H1 (cell line): Measurements from ENCODE around the gene MED10. TPM values are rescaled to one million over a fixed set of nuclear protein-coding genes. Genes with fewer than 3 reads are reported as not detected.

ENCODE experiments used
- CTCF ChIA-PET: fragments of 300-600 bp; sonication (Branson Sonifier 250); formaldehyde crosslinking; loops from one replicate; lab custom pipeline; 2021; ENCODE audit not compliant: partially characterized antibody; lab: Charles Lee
- POLR2A ChIA-PET: fragments of 300-600 bp; sonication (Branson Sonifier 250); formaldehyde crosslinking; loops from one replicate; lab custom pipeline; 2021; ENCODE audit warnings: inconsistent platforms; ENCODE audit not compliant: partially characterized antibody; lab: Charles Lee
- DNase-seq, 2 experiments: peaks; one replicate each; pipeline versions ENCODE4 v3.0.0 to v3.0.0-alpha.2; 2010 to 2022; ENCODE audit warnings: low spot score in 2 of 2, low read depth in 1 of 2, mixed read lengths in 1 of 2
- FAIRE-seq: peaks from 2 replicates; lab custom pipeline; 2011; peaks lifted over from hg19 to GRCh38; lab: Jason Lieb, UNC
- H2AFZ ChIP-seq: 2 replicates; pipeline ENCODE4 v1.8.1; 2012; ENCODE audit warnings: low read length, inconsistent platforms
- H2AK5ac ChIP-seq: 2 replicates; pipeline ENCODE4 v1.6.1; 2013; ENCODE audit warnings: low read depth, low read length
- H2BK120ac ChIP-seq: replicated peaks from 2 replicates; pipeline ENCODE3; 2013; ENCODE audit warnings: low read depth, low read length, inconsistent platforms
- H2BK12ac ChIP-seq: 2 replicates; pipeline ENCODE4 v1.6.1; 2013; ENCODE audit warnings: low read depth, low read length
- H2BK15ac ChIP-seq: 2 replicates; pipeline ENCODE4 v1.6.1; 2013; ENCODE audit warnings: low read length
- H2BK20ac ChIP-seq: 2 replicates; pipeline ENCODE4 v1.6.1; 2013; ENCODE audit warnings: low read length
- H2BK5ac ChIP-seq: 2 replicates; pipeline ENCODE4 v1.6.1; 2013; ENCODE audit warnings: low read depth, low read length
- H3K14ac ChIP-seq: 2 replicates; pipeline ENCODE4 v1.6.1; 2013; ENCODE audit warnings: inconsistent platforms; ENCODE audit not compliant: insufficient read length
- H3K18ac ChIP-seq: 2 replicates; pipeline ENCODE4 v1.6.1; 2013; ENCODE audit warnings: low read length; ENCODE audit errors: extremely low read depth
- H3K23ac ChIP-seq: 2 replicates; pipeline ENCODE4 v1.6.1; 2013; ENCODE audit warnings: inconsistent platforms; ENCODE audit not compliant: insufficient read length
- H3K23me2 ChIP-seq: 2 replicates; pipeline ENCODE4 v1.6.1; 2013; ENCODE audit warnings: low read depth, low read length
- H3K27ac ChIP-seq: 2 replicates; pipeline ENCODE4 v1.6.1; 2011; ENCODE audit warnings: low read depth, low read length, inconsistent platforms
- H3K27me3 ChIP-seq, 4 experiments: replicated peaks in 1 of 4; 1 replicate in 1 of 4; 2 replicates in 3 of 4; pipeline versions ENCODE4 v1.6.1 to v1.8.1; 2011 to 2013; ENCODE audit warnings: low read length in 3 of 4, mild to moderate bottlenecking in 3 of 4, inconsistent platforms in 2 of 4, mixed read lengths in 2 of 4, moderate library complexity in 1 of 4; ENCODE audit not compliant: control insufficient read depth in 3 of 4, insufficient read depth in 3 of 4; ENCODE audit errors: extremely low read depth in 1 of 4
- H3K36me3 ChIP-seq, 4 experiments: 2 replicates each; pipeline versions ENCODE4 v1.6.1 to v1.8.1; 2011 to 2013; ENCODE audit warnings: mild to moderate bottlenecking in 4 of 4, low read length in 3 of 4, moderate library complexity in 2 of 4, control low read depth in 1 of 4, inconsistent platforms in 1 of 4; ENCODE audit not compliant: insufficient read depth in 4 of 4, control insufficient read depth in 2 of 4
- H3K4ac ChIP-seq: replicated peaks from 2 replicates; pipeline ENCODE3; 2013; ENCODE audit warnings: low read length, low read depth, mixed read lengths, inconsistent platforms; ENCODE audit not compliant: insufficient read length
- H3K4me1 ChIP-seq, 4 experiments: replicated peaks in 1 of 4; 1 replicate in 1 of 4; 2 replicates in 3 of 4; pipeline versions ENCODE4 v1.6.1 to v1.8.1; 2011 to 2013; ENCODE audit warnings: low read length in 3 of 4, inconsistent platforms in 2 of 4, mixed read lengths in 1 of 4; ENCODE audit not compliant: insufficient read depth in 4 of 4, control insufficient read depth in 3 of 4
- H3K4me2 ChIP-seq, 2 experiments: 2 replicates each; pipeline versions ENCODE4 v1.6.1 to v1.8.1; 2011 to 2013; ENCODE audit warnings: low read depth in 2 of 2, low read length in 2 of 2, control low read depth in 1 of 2, inconsistent platforms in 1 of 2, mild to moderate bottlenecking in 1 of 2; ENCODE audit not compliant: insufficient read depth in 1 of 2
- H3K4me3 ChIP-seq, 4 experiments: fragments of 200-600, 300-600 bp in 1 of 4; sonication (generic), shearing (Covaris generic), sonication (Bioruptor Twin) in 1 of 4; 2 replicates each; pipeline versions ENCODE4 v1.5.1 to v1.8.1; 2011 to 2016; ENCODE audit warnings: low read length in 4 of 4, low read depth in 3 of 4, control low read depth in 2 of 4, inconsistent platforms in 2 of 4, mild to moderate bottlenecking in 2 of 4, mixed read lengths in 1 of 4, moderate library complexity in 1 of 4; ENCODE audit not compliant: insufficient read depth in 2 of 4; ENCODE audit errors: extremely low read depth in 1 of 4
- H3K56ac ChIP-seq: replicated peaks from 2 replicates; pipeline ENCODE3; 2013; ENCODE audit warnings: low read depth, mild to moderate bottlenecking, mixed read lengths, low read length, inconsistent platforms; ENCODE audit not compliant: insufficient read length
- H3K79me1 ChIP-seq: 2 replicates; pipeline ENCODE4 v1.6.1; 2013; ENCODE audit warnings: low read depth, low read length, control low read depth
- H3K79me2 ChIP-seq, 2 experiments: 2 replicates each; pipeline versions ENCODE4 v1.6.1 to v1.8.1; 2012 to 2013; ENCODE audit warnings: low read length in 2 of 2, mild to moderate bottlenecking in 2 of 2, inconsistent platforms in 1 of 2; ENCODE audit not compliant: insufficient read depth in 2 of 2, control insufficient read depth in 1 of 2
- H3K9ac ChIP-seq, 4 experiments: replicated peaks in 1 of 4; 1 replicate in 1 of 4; 2 replicates in 3 of 4; pipeline versions ENCODE4 v1.6.1 to v1.8.1; 2011 to 2013; ENCODE audit warnings: low read depth in 3 of 4, low read length in 3 of 4, control low read depth in 2 of 4, mild to moderate bottlenecking in 2 of 4, moderate library complexity in 2 of 4, inconsistent platforms in 1 of 4; ENCODE audit errors: extremely low read depth in 1 of 4
- H3K9me3 ChIP-seq, 2 experiments: 2 replicates each; pipeline versions ENCODE4 v1.6.1 to v1.8.1; 2012 to 2013; ENCODE audit warnings: mild to moderate bottlenecking in 2 of 2, moderate library complexity in 2 of 2, control low read depth in 1 of 2, inconsistent platforms in 1 of 2, low read depth in 1 of 2, low read length in 1 of 2, mixed read lengths in 1 of 2; ENCODE audit not compliant: insufficient read depth in 2 of 2
- H4K20me1 ChIP-seq, 2 experiments: replicated peaks in 1 of 2; 2 replicates each; pipeline versions ENCODE3 to v1.8.1; 2011 to 2013; ENCODE audit warnings: inconsistent platforms in 2 of 2, low read length in 2 of 2, mild to moderate bottlenecking in 1 of 2; ENCODE audit not compliant: insufficient read depth in 2 of 2, control insufficient read depth in 1 of 2
- H4K5ac ChIP-seq: 2 replicates; pipeline ENCODE4 v1.6.1; 2013; ENCODE audit warnings: low read length, low read depth, mixed read lengths, inconsistent platforms; ENCODE audit not compliant: insufficient read length
- H4K8ac ChIP-seq: 2 replicates; pipeline ENCODE4 v1.8.0; 2013; ENCODE audit warnings: mild to moderate bottlenecking, moderate library complexity, low read length, inconsistent platforms; ENCODE audit not compliant: insufficient read depth; ENCODE audit errors: extremely low read depth
- H4K91ac ChIP-seq: replicated peaks from 2 replicates; pipeline ENCODE3; 2013; ENCODE audit warnings: low read length, mixed read lengths, inconsistent platforms; ENCODE audit not compliant: insufficient read length
- RAD21 ChIP-seq, 2 experiments: IDR thresholded peaks in 1 of 2; conservative IDR thresholded peaks in 1 of 2; 2 replicates each; pipeline ENCODE4 v1.6.1; 2011; ENCODE audit warnings: low read depth in 2 of 2, low read length in 2 of 2, improper control_type of control experiment in 1 of 2, inconsistent platforms in 1 of 2, mild to moderate bottlenecking in 1 of 2, moderate library complexity in 1 of 2
- WGBS, 2 experiments: shearing (Covaris generic) in 1 of 2; methylation state at CpG; one replicate each; pipeline versions ENCODE4 v1.1.6 to v1.1.7; 2013 to 2015; ENCODE audit warnings: low lambda C conversion rate in 2 of 2, mixed read lengths in 2 of 2, inconsistent platforms in 1 of 2, low coverage in 1 of 2, missing lambda C conversion rate in 1 of 2; ENCODE audit not compliant: insufficient replicate concordance in 2 of 2, insufficient coverage in 1 of 2, insufficient read length in 1 of 2; ENCODE audit errors: extremely low coverage in 1 of 2, missing lambda C conversion rate in 1 of 2; 5-methylcytosine and 5-hydroxymethylcytosine counted together
- polyA plus RNA-seq, 7 experiments: library from polyadenylated mRNA; depleted of rRNA in 3 of 7; stranded (reverse) in 5 of 7; unstranded in 2 of 7; fragments of >200 nt in 5 of 7; fragments of 200-250 nt in 2 of 7; gene quantifications; 1 replicate in 5 of 7; 2 replicates in 1 of 7; 4 replicates in 1 of 7; pipeline versions ENCODE4 v1.2.1 to v1.2.3, GENCODE V29; 2011 to 2013; ENCODE audit warnings: missing spikeins in 2 of 7, mixed read lengths in 2 of 7
- total RNA-seq: library from RNA; stranded (reverse); fragmentation: NEBNext Ultra II Directional; extraction: Animal tissue kit (Norgen Biotek cat#: 25700); gene quantifications from 2 replicates; pipeline ENCODE4 v1.2.1, GENCODE V29; 2021

MED10 gene
- total and polyA plus RNA-seq, 2 of the 8 experiments (the other 6 are each of a cell fraction or from before 2014, with no cell fraction given), result 20.1 to 23.2 TPM

GRCh38 chr5:6408627-6409446 is 30.5 kb upstream of the MED10 start:
- Histone ChIP-seq H4K5ac (no peak overlapping the region), H4K20me1 (no peaks in the 10 kb centered on the region), H3K23me2 (no peaks in the 10 kb centered on the region), H3K79me1 (no peaks in the 10 kb centered on the region), H2AFZ (no peak overlapping the region), H2AK5ac (no peak overlapping the region), H3K27me3 (peaks cover 0 to 1% (median 0%) of the 10 kb centered on the region in 4 experiments; a peak in 1 of 7 replicates), H3K27ac (no peak overlapping the region), H3K4me2 (no peak overlapping the region), H2BK120ac (no peak overlapping the region), H3K18ac (no peak overlapping the region), H4K8ac (no peak overlapping the region), H3K4me1 (no peaks in the 10 kb centered on the region), H3K36me3 (no peaks in the 10 kb centered on the region), H3K4ac (no peak overlapping the region), H3K14ac (no peak overlapping the region), H3K9ac (no peak overlapping the region), H4K91ac (no peak overlapping the region), H3K9me3 (no peaks in the 10 kb centered on the region), H3K79me2 (no peaks in the 10 kb centered on the region), H3K23ac (no peak overlapping the region), H2BK15ac (no peak overlapping the region), H2BK5ac (no peak overlapping the region), H3K56ac (no peak overlapping the region), H2BK12ac (no peak overlapping the region), H2BK20ac (no peak overlapping the region), H3K4me3 (no peak overlapping the region)
- ChIA-PET POLR2A (no interaction called here), CTCF (no interaction called here)
- TF ChIP-seq RAD21 (IDR thresholded peaks at IDR 0.05 in 1 of 2, conservative IDR thresholded peaks at IDR 0.05 in 1 of 2; ENCODE audit: low read depth in 2 of 2, low read length in 2 of 2), result no peak
- WGBS, 2 experiments, result 90% methylated on average over 8 of the region's 8 CpGs; no CpG with 5 or more reads in 1 of the 2 experiments
- DNase-seq (no peak), FAIRE-seq (no peak)
